Loucy (cell line): ENCODE data around the gene ATAD5.

ENCODE experiments used
- H2AFZ ChIP-seq: fragments of 200-600 bp; sonication (generic); 2 replicates; pipeline ENCODE4 v1.6.0; 2016; ENCODE audit warnings: antibody characterized with exemption, mild to moderate bottlenecking, low read length, moderate library complexity
- H3F3A ChIP-seq: fragments of 200-600 bp; 2 replicates; pipeline ENCODE4 v1.6.0; 2016; ENCODE audit warnings: antibody characterized with exemption, low read depth, mild to moderate bottlenecking
- H3K27me3 ChIP-seq: fragments of 200-600 bp; sonication (generic); 2 replicates; pipeline ENCODE4 v1.6.1; 2014; ENCODE audit warnings: low read length, mild to moderate bottlenecking; ENCODE audit not compliant: insufficient read depth, poor library complexity, severe bottlenecking
- H3K36me3 ChIP-seq: fragments of 200-600 bp; sonication (generic); 2 replicates; pipeline ENCODE4 v1.6.1; 2016; ENCODE audit warnings: low read length; ENCODE audit not compliant: insufficient read depth
- H3K4me1 ChIP-seq: fragments of 200-600 bp; sonication (generic); 2 replicates; pipeline ENCODE4 v1.5.1; 2014; ENCODE audit warnings: low read length, mild to moderate bottlenecking; ENCODE audit not compliant: insufficient read depth, poor library complexity, severe bottlenecking
- H3K4me2 ChIP-seq: fragments of 200-600 bp; sonication (generic); 2 replicates; pipeline ENCODE4 v1.6.0; 2014; ENCODE audit warnings: antibody characterized with exemption, low read length, low read depth, mild to moderate bottlenecking; ENCODE audit not compliant: poor library complexity, severe bottlenecking
- H3K4me3 ChIP-seq: fragments of 200-600 bp; sonication (generic); 2 replicates; pipeline ENCODE4 v1.5.1; 2014; ENCODE audit warnings: low read length, mild to moderate bottlenecking, mixed read lengths; ENCODE audit not compliant: poor library complexity, severe bottlenecking
- H3K79me2 ChIP-seq: fragments of 200-600 bp; sonication (generic); 2 replicates; pipeline ENCODE4 v1.6.1; 2014; ENCODE audit warnings: low read length; ENCODE audit not compliant: insufficient read depth
- H3K9ac ChIP-seq: fragments of 200-600 bp; sonication (generic); 2 replicates; pipeline ENCODE4 v1.6.0; 2014; ENCODE audit warnings: mild to moderate bottlenecking, low read depth, low read length, moderate library complexity; ENCODE audit not compliant: poor library complexity, severe bottlenecking
- H3K9me2 ChIP-seq: fragments of 200-600 bp; sonication (generic); replicated peaks from 2 replicates; pipeline ENCODE4 v1.6.1; 2016; ENCODE audit warnings: low read depth, low read length, mixed read lengths
- H3K9me3 ChIP-seq: fragments of 200-600 bp; sonication (generic); 2 replicates; pipeline ENCODE4 v1.6.1; 2014; ENCODE audit warnings: mild to moderate bottlenecking, antibody characterized with exemption, low read length, low read depth; ENCODE audit not compliant: insufficient read depth
- H4K20me1 ChIP-seq: fragments of 200-600 bp; sonication (generic); 2 replicates; pipeline ENCODE4 v1.6.0; 2014; ENCODE audit warnings: antibody characterized with exemption, low read length, mild to moderate bottlenecking; ENCODE audit not compliant: insufficient read depth, poor library complexity, severe bottlenecking
- EZH2phosphoT487 ChIP-seq: fragments of 200-600 bp; IDR thresholded peaks from 2 replicates; pipeline ENCODE4 v1.6.1; 2018; ENCODE audit warnings: antibody characterized with exemption, mild to moderate bottlenecking, moderate library complexity, borderline replicate concordance
- TF ChIP-seq, protein P1 (sequence below): fragments of 200-600 bp; sonication (generic); conservative IDR thresholded peaks from 2 replicates; pipeline ENCODE4 v1.5.1; 2014; ENCODE audit warnings: mild to moderate bottlenecking, antibody characterized with exemption, low read length

Gene ATAD5

GRCh38 chr17:30832438-30833124 is 815 bp downstream of the ATAD5 start:
- peaks cover 6% of the 10 kb centered on the region; the same call in 1 of the 2 replicates for H3K36me3 ChIP-seq
- H3K4me3 ChIP-seq: peak overlapping the region; percentile 96
- H3K79me2 ChIP-seq: peaks cover 58% of the 10 kb centered on the region
- no peak for TF ChIP-seq EZH2phosphoT487
- TF ChIP-seq, protein P1, sequence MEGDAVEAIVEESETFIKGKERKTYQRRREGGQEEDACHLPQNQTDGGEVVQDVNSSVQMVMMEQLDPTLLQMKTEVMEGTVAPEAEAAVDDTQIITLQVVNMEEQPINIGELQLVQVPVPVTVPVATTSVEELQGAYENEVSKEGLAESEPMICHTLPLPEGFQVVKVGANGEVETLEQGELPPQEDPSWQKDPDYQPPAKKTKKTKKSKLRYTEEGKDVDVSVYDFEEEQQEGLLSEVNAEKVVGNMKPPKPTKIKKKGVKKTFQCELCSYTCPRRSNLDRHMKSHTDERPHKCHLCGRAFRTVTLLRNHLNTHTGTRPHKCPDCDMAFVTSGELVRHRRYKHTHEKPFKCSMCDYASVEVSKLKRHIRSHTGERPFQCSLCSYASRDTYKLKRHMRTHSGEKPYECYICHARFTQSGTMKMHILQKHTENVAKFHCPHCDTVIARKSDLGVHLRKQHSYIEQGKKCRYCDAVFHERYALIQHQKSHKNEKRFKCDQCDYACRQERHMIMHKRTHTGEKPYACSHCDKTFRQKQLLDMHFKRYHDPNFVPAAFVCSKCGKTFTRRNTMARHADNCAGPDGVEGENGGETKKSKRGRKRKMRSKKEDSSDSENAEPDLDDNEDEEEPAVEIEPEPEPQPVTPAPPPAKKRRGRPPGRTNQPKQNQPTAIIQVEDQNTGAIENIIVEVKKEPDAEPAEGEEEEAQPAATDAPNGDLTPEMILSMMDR: no peak
- H3K4me2 ChIP-seq: peak overlapping the region; percentile 90
- H2AFZ ChIP-seq: peak overlapping the region; percentile 97; the same call in 1 of the 2 replicates
- H3K9me2 ChIP-seq: no peaks in the 10 kb centered on the region
- H3K4me1 ChIP-seq: peaks cover 43% of the 10 kb centered on the region
- peaks cover 6% of the 10 kb centered on the region for H3K27me3 ChIP-seq
- no peaks in the 10 kb centered on the region for H3K9me3 ChIP-seq
- H3K9ac ChIP-seq: peak overlapping the region; percentile 99
- H4K20me1 ChIP-seq: peaks cover 29% of the 10 kb centered on the region
- no peaks in the 10 kb centered on the region for H3F3A ChIP-seq

DNA sequence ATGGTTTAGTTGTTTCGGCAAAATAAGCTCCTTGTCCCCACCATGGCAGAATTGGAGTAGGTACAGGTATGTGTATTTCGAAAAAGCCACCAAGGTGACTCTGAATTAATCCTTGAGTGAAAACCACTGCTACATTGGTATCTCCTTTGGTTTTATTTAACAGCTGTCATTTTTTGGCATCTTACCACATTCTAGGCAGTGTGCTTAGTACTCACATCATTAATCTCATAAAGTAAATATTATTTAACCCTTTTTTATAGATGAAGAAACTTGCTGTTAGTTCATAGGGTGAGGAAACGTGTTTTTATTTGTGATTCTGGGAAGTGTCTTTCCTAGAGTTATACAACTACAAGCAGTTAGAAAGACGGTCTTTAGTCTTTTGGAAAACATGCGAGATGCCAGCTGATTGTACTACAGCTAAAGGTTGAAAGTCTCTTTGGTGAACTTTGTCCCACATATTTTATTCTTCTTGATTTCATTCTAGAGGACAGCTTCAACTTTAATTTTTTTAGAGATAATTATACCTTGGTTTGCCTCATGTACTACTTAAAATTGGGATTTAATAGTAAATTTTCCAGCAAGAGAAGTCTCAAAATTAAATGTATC is 6.5 kb downstream of the ATAD5 start:
- Histone ChIP-seq H3K4me1 (peaks cover 33% of the 10 kb centered on the region), H3K36me3 (peaks cover 43% of the 10 kb centered on the region; the same call in 1 of the 2 replicates), H3K79me2 (peaks cover 49% of the 10 kb centered on the region), H3K4me3 (no peak overlapping the region), H3K9me2 (no peaks in the 10 kb centered on the region), H3K9me3 (no peaks in the 10 kb centered on the region), H4K20me1 (peaks cover 15% of the 10 kb centered on the region), H2AFZ (no peak overlapping the region), H3K27me3 (no peaks in the 10 kb centered on the region), H3K4me2 (peak overlapping the region; percentile 48), H3K9ac (no peak overlapping the region), H3F3A (no peaks in the 10 kb centered on the region)
- TF ChIP-seq, protein P1: no peak
- no peak for TF ChIP-seq EZH2phosphoT487

- no peaks in the 10 kb centered on the region for H3K9me2 ChIP-seq
- H3F3A ChIP-seq: no peaks in the 10 kb centered on the region
- no peak overlapping the region for H3K4me2 ChIP-seq
- peaks cover 24% of the 10 kb centered on the region for H3K79me2 ChIP-seq
- no peaks in the 10 kb centered on the region for H3K9me3 ChIP-seq
- H3K27me3 ChIP-seq: no peaks in the 10 kb centered on the region
- peaks cover 52% of the 10 kb centered on the region; the same call in 1 of the 2 replicates for H3K36me3 ChIP-seq
- no peaks in the 10 kb centered on the region for H4K20me1 ChIP-seq
- H3K9ac ChIP-seq: no peak overlapping the region
- H2AFZ ChIP-seq: no peak overlapping the region
- peaks cover 13% of the 10 kb centered on the region for H3K4me1 ChIP-seq
- no peak for TF ChIP-seq EZH2phosphoT487
- TF ChIP-seq, protein P1: no peak
- H3K4me3 ChIP-seq: no peak overlapping the region
Observed at GRCh38 chr17:30840771-30841170, 9.0 kb downstream of the ATAD5 start.
